Effector CD8-positive, alpha-beta T cell (primary cell): Measurements from ENCODE around the gene MPZL2.

Experiments
- DNase-seq: peaks from one replicate; lab custom pipeline; 2025; lab: John Stamatoyannopoulos, UW

Gene MPZL2

DNA sequence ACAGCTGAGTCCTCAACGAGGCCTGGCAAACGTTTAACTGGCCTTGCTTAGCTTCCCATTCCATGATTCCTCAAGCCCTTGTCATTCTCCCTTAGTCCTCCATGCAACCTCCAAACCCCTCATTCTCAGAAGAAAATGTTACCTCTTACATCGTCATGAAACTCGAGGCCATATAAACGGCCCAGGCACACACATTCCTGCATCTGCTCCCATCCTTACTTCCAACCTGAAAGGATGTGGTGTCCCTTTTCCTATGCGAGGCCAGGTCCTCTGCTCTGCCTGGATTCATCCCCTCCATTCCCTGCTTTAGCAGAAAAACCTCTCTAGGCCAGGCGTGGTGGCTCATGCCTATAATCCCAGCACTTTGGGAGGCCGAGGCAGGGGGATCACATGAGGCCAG, 20.9 kb downstream of the MPZL2 start:
- no peak for DNase-seq

DNA sequence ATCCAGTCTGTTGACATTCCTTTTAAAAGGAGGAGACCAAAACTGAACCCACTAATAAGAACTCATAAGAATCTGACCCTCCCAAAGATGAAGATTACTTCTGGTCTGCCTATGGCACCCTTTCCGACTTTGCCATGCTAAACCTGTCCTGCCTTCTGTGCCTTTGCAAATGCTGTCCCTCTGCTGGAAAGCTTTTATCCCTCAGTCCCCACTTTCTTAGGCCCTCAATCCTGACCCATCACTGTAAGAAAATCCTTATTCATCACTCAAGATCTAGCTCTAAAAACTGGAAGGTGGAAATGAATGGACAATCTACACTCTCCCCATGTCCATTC, 22.4 kb downstream of the MPZL2 start:
- DNase-seq: no peak

DNA sequence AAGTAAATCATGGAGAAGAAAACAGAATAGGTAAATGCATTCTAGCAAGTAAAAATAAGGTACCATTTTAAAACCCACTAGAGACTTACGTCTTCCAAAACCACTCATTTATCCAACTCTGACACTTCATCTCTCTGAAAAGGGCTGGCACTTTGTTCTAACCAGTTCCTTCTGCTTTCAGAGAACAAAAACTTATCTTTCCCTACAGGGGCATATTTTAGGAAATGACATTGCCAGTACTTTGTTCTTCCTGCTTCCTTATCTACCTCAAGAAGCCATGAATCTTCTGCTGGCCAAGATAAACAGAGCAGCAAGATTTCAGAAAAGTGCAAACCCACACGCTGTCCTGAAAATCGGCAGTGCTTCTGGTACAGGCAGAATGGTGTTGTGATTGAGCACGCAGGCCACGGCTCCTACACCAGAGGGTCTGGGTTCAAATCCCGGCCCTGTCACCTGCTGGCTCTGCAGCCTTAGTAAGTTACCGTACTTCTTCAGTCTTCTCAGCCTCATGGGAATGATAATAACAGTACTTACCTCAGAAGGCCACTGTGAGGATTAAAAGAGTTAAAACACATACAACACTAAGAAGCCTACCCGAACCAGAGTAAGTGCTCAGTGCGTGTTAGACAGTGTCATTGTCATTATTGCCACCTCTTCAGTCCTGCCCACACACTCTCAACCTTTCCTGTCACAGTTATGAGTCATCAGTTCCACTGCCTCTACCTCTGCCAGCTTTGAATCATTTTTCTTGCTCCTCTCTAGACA, 22.9 kb downstream of the MPZL2 start:
- no peak for DNase-seq

DNA sequence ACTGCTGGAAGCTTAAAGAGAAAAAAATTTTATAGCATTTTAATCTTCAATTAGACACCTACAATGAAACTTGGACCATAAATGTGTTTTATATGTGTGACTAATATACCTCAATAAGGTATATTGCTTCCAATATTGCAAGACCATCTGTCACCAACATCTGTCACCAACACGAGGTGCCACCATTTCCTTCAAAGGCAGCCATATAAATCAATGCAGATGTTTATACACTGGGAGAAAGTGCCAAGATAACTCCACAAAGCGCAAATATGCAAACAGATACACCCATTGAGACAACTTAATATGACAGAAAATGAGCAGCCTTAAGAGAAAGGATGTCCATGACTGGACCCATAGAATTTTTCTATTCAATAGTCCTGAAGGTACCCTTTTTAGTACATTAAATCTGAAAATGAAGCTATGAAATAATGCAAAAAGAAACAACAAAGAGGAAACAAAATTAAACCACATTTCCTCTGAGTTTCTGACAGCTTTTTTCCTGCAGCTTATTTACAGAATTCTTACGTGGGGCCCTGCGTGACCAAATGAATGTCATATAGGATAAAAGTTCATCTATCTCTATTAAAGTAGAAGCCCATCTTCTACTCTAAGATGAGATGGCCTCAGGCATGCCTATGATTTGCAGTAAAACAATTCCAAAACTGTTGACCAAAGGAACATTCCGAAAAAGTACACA, 24.4 kb downstream of the MPZL2 start:
- no peak for DNase-seq

DNA sequence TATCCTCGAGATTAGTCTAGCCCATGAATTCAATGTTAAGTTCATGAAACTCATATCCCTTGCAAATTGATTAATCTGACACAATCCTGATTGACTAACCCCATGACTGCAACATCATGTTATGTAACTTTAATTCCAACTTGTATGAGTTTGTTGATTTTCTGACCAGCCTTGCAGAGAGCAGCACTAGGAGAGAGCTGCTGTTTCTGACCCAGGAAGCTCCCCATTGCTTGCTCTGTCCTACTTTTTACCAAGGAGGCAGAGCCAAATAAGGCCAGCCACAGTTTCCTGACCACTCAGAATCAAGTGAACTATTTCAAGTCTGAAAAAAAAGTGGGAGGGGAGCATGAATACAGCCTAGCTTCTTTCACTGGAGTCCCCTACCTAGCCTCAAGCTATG, 25.2 kb downstream of the MPZL2 start:
- no peak for DNase-seq

DNA sequence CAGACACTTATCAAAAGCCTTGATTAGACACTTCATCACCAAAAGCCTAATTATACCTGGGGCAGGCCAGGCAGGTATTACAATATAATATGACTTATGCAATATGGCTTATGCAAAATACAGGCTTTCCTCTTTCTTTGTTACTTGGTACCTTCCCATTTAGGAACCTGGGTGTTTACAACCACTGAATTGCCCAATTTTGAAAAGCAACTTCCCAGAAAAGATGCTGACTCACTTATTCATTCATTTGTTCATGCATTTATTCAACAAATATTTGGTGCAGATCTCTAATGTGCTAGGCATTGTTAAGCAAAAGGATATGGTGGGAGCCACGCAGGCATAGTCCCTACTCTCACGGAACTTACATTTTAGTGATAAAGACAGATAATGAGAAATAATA, 25.7 kb downstream of the MPZL2 start:
- DNase-seq: no peak

DNA sequence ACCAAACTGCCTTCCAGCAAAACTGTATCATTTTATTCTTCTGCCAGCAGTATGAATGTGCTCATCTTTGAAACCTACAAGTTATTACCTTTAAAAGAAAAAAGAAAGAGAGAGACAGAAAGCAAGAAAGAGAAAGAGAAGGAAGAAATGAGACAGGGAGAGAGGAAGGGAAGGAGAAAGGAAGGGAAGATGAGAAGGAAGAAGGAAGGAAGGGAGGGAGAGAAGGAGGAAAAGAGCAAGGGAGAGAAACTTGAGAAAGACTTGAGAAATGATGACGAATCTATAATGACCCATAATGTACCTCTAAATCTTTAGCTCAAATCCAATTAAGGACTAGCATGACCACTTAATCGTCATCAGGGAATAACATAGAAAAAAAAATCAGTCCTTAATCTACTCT, 27.9 kb downstream of the MPZL2 start:
- DNase-seq: no peak

DNA sequence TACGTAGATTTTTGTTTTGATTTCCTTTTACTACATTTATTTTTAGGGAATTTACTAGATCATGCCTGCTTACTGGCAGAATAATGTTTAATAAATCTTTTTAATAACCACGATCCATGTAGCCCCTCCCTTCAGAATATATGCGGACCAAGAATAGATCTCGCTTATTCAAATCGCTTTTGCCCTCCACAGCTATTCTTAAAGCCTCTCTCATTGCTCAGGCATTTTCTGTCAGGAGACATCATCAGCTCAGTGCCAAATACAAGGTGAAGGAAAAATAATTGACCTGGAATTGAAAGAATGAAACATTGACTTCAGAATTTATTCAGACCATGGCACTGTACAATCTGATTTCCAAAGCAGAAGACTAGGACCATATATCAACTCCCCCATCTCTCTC, 29.3 kb downstream of the MPZL2 start:
- no peak for DNase-seq

DNA sequence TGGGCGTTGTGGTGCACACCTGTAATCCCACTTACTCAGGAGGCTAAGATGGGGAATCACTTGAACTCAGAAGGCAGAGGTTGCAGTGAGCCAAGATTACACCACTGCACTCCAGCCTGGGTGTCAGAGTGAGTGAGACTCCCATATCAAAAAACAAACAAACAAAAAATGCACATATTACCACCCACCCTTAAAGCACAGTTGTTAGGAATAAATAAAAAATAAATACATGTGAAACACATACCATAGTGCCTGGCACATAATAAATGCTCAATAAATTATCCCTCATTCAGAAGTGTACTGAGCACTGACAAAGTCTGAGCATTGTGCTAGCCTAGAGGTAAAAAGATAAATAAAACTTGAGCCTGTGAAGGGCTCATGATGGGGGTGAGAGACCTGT, 30.2 kb downstream of the MPZL2 start:
- no peak for DNase-seq

DNA sequence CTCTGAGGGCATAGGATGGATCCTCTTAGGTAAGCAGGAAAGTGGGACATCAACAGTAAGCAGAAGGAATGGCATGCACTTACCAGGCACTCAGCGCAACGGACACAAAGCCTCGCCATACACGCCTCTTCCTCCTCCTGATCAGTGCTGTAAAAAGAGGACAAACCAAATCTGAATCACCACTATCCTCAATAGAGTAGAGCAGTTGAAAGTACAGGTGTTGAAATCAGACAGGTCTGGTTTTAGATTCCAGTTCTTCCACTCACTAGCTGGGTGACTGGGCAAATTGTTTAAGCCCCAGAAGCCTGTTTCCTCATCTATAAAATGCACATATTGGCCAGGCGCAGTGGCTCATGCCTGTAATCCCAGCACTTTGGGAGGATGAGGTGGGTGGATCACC, 30.7 kb downstream of the MPZL2 start:
- no peak for DNase-seq

DNA sequence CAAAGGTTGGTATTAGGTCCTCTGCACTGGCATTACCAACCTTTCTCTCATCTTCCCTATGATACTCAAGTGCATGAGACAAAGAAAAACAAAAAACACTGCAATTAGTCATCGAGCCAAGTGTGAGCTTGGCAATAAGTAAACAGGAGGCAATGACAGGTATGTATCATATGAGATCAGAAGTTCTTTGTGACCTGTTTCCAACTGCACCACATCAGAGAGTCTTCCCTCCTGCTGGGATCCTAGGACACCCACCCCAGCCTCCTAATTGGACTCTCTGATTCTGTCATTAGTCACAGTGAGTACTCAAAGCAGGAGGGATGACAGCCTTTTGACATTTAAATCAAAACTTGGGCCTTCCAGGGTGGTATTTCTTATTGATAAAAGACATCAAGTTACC, 31.4 kb downstream of the MPZL2 start:
- no peak for DNase-seq

DNA sequence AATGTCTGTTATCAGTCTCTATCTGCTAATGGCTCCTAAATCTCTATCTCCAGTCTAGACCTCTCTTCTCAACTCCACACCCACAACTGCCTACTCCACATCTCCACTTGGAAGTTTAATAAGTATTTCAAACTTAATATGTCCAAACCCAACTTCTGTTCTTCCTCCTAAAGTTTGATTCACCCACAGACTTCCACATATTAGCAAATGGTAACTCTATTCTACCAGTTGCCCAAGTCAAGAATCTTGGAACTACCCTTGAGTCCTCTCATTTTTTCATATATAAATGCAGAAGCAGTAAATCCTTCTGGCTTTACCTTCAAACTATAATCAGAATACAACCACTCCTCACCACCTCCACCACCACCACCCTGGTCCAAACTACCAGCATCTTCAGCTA, 32.6 kb downstream of the MPZL2 start:
- no peak for DNase-seq

DNA sequence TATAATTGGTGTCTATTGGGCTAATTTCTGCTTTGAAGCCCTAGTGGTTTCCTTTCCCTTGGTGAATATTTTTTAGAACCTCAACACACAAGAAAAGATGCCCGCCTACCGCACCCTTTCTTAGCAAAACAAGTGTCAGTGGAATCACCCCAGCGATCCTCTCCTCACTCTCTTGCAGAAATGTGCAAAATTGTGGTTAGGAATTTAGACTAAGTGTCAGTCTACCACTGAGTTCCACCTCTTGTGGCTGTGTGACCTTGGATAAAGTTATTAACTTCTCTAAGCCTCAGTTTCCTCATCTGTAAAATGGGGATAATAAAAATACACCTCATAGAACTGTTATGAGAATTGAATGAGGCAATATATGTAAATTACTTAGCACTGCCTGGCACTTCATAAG, 34.0 kb downstream of the MPZL2 start:
- no peak for DNase-seq

DNA sequence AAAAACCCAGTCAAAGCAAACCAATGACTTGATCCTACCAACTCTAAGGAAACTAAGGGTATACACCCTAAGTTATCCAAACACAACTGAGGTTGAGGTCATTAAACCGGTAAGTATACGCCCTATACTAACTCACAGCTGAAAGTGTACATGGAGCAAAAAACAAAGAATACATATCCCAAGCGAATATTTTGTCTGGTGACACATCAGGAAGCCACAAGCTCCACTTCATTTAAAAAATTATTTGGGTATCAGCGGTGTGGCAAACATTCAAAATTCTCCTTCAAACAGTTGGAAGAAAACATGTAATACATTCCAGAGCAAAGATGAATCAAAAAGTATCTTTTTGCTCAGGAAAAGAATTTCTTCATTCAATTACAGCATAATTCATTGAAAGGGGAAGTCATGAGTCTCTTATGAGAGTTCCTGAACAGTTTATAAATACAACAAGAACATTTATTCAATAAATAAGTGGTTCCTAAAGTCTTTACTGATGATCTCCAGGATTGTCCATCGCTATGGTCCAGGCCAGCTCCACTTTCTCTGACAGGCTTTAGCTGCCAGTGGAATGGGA, 34.7 kb downstream of the MPZL2 start:
- no peak for DNase-seq

DNA sequence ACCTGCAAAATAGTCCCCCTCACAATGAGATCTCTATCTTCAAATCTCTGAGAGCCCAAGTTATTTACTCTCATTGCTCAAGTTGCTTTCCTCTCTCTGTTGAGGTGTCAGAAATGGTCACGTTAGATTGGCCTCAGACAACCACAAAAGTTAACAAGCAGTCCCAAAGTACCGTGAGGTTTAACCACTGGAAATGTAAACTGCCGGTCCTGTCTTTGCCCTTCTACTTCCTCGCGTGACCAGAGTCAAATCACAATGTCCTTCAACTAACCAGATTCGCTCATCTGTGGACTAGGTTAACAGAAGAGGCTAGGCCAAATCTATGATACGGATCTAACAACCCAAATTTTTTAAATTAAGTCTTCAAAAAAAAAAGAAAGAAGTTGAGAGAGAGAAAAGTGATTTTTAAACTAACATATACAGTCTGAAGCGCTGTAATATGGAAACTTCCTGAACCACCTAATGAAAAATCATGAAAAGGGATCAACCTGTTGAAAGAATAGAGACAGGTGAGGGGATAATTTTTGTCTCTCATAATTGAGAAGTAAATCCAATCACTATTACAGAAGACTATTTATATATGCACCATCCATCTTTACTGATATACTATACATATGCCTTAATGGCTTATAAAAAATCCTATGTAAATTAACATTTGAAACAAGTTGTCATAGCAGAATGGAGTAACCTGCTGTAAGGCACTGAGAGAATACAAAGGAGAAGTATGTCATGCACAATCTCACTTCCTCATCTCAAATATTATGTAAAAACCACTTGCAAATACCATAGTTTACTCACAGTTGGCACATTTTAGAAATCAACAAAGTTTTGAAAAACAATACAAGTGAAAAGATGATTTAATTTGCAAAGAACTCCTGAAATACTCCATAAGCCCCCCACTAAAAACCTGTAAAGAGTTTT, 36.0 kb downstream of the MPZL2 start:
- no peak for DNase-seq

DNA sequence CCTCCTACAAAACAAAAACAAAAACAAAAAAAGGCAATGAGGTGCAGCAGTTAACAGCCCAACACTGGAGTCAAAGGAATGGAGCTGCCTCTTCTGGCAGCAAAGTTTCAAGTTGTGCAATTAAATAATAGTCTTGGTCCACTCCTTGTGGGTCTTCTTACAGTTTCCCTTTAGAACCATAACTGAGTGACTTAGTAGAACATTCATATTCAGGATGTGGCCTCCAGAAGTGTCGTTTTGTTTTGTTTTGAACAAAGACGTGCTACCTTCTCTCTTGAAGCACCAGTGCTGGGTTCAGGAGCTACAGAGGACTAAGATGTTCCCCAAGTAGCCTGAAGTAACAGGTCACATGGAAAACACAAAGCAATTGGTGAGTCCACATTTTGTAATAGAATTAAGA, 37.3 kb downstream of the MPZL2 start:
- DNase-seq: no peak

DNA sequence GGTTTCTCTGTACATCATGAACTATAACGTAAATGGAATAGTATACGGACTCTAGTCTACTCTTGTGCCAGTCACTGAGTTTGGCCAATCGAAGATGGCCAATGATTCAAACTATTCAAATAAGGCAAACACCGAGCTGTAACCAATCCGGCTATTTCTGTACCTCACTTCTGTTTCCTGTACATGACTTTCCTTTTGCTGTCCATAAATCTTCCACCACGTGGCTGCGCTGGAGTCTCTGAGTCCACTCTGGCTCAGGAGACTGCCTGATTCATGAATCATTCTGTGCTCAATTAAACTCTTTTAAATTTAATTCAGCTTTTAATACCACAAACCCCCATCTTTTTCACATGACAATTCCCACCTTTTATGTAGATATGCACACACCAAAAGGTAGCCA, 37.8 kb downstream of the MPZL2 start:
- no peak for DNase-seq

DNA sequence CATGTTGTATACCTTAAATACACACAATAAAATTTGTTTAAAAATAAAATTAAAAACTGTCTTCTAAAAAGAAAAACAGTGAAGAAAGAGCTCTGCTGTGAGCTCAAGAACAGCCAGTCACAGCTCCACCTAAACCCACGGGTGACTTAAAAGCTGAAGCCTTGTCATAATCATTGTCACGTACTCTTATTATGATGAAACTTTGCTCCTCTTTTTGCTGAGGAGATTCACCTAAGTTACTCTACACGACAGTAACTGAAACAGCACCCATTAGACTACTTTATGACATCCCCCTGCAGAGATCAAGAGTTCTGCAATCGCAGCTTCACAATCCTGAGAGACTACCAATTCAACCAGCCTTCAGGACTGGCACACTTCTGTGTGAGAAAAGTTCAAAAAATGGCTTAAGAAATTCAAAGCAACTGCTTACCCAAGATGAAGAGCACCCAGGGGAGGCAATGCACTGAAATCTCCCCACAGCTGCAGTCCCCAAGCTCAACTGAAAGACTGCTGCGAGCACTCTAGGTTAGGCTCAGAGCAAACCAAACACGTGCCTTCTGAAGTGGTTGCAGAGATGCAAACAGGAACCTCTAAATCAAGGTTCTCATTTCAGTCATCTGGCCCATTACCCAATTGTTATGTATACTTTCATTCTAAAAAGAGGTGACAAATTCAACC, 39.4 kb downstream of the MPZL2 start, which contains the start of gene JAML:
TSS of gene JAML (minus strand) at position 501 of the 678 bp plus-strand sequence. CDS start 10,145 bp downstream, outside the sequence.
- peak; percentile 36 for DNase-seq

DNA sequence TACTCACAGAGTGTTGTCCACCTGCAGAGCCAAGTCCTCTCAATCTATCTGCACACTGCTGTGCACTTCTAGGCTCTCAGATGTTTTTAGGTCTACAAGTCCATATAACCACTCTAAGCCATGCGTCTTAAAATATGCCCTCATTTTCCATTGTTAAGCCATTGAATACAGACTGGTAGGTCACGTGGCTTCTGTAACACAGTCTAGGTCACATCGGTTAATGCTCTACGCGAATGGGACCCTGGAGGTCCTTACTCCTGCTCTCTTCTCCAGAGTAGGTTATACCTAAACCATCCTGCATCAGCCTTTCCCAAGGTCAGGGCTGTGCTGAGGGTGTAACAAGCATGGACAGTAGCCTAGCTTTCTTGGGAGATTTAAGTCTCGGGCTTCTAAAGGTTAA, 40.1 kb downstream of the MPZL2 start:
- DNase-seq: no peak

DNA sequence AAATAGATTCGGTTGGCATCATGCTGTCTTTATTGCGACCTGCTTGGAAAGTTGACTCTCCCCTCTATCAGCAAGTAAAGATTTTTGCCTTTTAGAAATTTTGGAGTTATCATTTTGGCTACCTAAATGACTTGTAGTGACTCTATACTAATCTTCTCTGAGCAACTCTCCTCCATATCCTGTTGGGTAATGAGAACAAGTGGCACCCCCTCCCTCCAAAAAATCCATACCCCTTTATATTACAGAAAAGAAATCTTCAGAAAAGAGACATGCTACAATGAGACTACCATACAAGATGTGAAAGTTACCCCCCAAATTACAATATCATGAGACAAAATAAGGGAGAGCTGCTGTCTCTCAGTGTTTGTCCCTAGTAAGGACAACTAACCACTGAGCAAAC, 40.5 kb downstream of the MPZL2 start:
- no peak for DNase-seq

DNA sequence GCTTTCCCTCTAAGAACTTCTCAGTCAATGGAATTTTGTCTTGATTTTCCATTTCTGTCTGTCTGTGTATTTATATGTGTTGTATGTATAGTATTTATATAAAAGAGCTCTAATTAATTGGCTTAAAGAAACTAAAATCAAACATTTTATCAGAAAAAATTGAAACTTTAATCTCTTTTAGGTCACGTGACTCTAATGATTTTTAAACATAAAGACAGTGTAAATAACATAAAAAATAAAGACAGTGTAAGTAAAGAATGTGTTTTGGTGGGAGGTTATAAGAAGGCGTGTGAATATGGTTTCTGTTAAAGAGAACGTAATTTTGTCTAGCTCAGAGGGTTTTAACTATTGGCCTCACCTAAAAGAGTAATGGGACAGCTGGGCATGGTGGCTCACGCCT, 41.7 kb downstream of the MPZL2 start:
- DNase-seq: no peak

DNA sequence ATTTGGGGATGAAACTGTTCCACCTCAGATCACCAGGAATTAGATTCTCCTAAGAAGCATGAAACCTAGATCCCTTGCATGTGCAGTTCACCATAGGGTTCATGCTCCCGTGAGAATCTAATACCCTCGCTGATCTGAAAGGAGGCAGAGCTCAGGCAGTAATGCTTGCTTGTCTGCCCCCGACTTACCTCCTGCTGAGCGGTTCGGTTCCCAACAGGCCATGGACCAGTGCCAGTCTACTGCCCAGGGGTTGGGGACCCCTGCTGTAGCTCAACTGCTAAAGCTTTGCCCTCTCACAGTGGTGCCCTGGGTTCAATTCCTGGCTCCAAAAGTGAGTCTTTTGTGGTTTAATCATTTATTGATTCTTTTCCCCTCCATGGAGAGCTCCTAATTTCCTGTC, 42.7 kb downstream of the MPZL2 start:
- no peak for DNase-seq
